ENCODE results near the gene SSB.
"Not testable (repeated sequence)": the region's sequence is repeated elsewhere in the genome, so short reads cannot be mapped to it uniquely, and the experiment has no call there.

SSB gene

DNA sequence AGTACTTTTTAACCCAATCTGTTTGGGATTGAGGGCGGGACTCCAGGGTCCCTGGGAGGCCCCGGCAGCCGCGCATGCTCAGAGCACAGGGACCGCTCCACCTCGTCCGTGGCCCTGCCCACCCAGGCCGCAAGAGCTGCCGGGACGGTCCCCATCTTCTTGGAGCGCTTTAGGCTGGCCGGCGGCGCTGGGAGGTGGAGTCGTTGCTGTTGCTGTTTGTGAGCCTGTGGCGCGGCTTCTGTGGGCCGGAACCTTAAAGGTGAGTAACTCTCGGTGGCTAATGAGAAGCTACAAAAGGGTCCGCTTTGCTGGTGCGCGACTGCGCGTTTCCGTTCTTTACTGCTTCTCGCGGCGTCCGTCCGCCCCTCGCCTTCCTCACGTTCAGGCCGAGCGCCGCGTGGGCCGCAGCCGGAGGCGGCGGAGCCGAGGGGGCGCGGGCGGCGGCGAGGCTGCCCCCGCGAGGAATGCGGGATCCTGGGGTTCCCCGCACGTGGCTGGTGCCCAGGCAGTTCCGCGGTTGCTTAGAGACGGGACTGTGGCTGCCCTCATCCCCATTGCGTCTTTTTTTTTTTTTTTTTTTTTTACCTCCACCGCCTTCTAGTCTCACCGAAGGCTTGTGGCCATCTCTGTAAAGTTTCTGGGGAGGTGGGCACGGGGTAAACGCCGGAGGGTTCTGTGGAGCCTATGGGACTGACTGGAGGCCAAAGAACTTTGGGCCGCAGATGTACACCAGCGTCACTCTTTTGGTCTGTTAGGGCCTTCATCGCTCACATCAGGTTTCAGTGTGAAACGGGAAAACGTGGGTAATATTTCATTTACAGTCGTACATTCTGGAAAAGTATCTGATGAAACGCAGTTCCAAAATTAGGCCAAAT lies at the start of gene SSB:
Gene SSB, plus strand, starts transcription at position 154 of the 875 bp plus-strand sequence. CDS start 2,090 bp downstream, outside the sequence.
- DNase-seq = peak; percentile 98

DNA sequence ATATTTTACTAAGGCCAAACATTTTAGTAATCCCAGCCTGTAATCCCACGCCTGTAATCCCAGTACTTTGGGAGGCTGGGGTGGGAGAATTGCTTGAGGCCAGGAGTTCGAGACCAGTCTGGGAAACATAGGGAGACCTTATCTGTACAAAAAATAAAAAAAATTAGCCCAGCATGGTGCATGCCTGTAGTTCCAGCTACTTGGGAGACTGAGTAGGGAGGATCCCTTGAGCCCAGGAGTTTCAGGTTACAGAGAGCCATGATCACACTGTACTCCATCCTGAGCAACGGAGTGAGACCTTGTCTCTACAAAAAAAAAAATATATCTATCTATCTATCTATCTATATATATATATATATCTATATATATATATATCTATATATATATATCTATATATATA lies 45.9 kb upstream of the SSB start:
- no peak for DNase-seq

DNA sequence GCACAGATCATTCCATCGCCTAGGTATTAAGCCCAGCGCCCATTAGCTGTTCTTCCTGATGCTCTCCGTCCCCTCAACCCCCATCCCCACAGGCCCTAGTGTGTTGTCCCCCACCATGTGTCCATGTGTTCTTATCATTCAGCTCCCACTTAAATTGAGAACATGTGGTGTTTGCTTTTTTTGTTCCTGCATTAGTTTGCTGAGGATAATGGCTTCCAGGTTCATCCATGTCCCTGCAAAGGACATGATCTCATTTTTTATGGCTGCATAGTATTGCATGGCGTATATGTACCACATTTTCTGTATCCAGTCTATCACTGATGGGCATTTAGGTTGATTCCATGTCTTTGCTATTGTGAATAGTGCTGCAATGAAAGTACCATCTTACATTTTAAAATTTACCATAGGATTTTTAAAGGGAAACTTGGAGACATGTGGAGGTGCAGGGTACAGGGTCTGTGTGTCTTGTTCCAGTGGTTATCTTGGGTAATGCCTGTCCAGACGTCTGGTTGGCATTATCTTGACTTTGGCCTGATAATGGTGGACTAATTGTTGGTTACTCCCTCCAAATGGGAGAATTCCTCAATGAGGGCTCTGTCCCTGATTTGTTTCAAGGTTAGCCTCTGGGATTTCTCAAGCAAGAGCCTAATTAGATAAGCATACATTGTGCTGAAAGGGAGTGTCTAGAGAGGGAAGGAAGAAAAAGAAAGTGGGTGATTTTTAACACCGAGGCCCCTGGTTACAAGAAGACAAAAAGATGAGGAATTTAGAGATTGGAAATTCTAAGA lies 43.4 kb upstream of the SSB start:
- no peak for DNase-seq

DNA sequence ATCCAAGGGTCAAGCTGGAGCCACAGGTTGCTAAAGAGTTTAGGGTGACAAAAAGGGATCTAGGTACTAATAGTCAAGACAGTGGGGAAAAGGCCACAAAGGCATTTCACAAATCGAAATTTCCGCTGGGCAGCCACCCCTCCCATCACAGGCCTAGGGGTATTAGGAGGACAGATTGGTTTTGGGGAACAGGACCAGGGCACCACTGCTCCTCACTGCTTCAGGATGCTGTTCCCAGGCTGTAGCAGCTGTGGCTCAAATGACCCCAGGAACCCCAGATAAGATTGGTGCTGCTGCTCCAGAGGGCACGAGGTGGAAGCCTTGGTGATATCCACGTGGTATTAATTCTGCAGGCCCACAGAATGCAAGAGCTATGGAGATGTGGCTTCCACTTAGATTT lies 42.3 kb upstream of the SSB start:
- no peak for DNase-seq

DNA sequence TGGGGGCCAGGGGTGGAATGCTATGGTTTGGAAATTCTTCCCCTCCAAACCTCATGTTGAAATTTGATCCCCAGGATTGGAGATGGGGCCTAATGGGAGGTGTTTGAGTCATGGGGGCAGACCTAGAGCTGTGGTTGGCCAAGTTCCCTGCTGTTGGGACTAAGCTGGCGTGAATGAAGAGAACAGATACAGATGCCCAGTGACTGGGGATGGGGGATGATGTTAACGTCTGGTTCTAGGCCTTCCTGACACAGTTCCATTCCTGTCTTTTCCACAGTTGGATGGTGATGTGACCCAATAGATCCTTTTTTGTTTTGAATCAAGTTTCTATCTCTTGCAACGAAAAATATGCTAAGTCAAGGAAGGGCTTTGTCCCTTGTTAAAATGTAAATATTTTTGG lies 41.3 kb upstream of the SSB start:
- DNase-seq = no peak

DNA sequence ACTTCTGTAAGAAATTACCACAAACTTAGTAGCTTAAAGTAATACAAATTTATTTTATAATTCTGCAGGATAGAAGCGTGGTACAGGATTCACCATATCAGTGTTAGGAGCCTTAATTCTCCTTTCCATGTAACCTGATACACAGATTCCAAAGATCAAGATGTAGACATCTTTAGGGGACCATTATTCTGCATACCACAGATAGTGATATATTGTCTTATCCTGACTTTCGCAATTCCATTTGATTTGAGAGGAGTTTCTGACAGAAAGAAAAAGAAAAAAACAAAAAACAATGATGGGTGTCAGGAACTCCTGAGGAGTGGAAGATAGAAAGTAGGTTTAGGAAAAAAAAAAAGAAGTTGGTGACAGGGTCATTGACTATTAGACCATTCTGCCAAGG lies 40.9 kb upstream of the SSB start:
- no peak for DNase-seq

DNA sequence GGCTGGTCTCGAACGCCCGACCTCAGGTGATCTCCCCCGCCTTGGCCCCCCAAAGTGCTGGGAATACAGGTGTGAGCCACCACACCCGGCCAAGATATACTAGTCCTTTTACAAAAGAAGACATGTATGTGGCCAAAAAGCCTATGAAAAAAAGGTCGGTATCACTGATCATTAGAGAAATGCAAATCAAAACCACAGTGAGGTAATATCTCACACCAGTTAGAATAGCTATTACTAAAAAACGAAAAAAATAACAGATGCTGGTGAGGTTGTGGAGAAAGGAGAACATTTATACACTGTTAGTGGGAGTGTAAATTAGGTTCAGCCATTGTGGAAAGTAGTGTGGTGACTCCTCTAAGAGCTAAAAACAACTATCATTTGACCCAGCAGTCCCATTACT lies 38.7 kb upstream of the SSB start:
- no peak for DNase-seq

DNA sequence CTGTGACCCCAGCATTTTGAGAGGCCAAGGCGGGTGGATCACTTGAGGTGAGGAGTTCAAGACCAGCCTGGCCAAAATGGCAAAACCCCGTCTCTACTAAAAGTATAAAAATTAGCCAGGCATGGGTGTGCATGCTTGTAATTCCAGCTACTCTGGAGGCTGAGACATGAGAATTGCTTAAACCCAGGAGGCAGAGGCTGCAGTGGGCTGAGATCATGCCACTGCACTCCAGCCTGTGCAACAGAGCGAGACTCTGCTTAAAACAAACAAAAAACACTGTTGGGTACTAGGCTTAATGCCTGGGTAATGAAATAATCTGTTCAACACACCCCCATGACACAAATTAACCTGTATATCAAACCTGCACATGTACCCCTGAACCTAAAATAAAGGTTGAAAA lies 37.9 kb upstream of the SSB start:
- DNase-seq = not testable (repeated sequence)

DNA sequence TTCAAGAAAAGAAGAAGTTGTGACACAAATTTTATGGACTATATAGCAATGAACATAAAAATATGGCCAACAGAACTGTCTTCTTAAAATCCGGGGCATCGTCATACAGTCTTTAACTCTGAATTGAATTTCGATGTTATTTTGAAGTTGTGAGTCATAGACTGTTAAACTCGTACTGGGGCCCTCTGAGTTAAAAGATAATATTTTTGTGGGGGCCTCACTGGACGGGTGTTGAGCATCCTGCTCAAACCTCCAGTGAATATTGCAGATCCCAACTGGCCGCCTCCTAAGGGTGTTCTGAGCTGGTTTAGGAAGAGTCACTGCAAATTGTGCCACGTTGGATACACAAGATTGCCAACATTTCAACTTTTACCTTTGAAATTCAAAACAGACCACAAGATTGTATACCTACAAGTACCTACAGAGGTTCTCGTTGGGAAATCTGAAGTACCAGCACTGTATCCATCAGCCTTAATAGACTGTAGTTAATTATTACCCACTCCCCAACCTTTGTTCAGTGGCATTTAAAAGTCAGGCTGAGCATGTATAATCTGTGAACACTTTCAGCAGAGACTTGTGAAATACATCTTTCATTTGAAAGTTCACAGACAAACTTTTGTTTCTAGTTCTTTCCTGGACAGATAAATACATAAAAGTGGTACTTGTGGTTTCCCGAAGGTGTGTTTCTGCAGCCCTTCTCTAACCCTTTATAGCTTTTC lies 37.3 kb upstream of the SSB start:
- DNase-seq = no peak

DNA sequence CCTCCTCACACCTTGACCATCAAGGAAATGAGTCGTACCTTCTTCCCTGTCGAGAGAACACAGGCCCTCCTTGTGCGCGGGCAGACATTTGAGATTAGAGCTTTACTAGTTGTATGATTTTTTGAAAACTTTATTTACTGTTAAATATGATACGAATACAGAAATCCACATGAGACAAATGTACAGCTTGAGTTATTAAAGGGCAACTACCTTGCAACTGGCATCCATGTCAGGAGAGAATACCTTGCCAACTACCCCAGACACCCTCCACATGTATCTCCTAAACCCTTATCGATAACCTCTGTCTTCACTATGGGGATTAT lies 36.7 kb upstream of the SSB start:
- DNase-seq = no peak

DNA sequence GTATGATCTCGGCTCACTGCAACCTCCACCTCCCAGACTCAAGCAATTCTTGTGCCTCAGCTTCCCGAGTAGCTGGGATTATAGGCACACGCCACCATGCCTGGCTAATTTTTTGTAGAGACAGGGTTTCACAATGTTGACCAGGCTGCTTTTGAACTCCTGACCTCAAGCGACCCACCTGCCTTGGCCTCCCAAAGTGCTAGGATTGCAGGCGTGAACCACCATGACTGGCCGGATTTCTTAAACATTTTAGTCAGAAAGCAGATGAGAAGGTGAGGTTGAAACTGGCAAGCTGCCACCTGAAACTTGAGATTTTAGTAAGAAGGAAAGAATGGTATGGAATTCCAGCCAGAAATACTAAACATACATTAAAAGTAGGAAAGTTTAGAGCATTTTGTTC lies 33.1 kb upstream of the SSB start:
- DNase-seq = no peak

DNA sequence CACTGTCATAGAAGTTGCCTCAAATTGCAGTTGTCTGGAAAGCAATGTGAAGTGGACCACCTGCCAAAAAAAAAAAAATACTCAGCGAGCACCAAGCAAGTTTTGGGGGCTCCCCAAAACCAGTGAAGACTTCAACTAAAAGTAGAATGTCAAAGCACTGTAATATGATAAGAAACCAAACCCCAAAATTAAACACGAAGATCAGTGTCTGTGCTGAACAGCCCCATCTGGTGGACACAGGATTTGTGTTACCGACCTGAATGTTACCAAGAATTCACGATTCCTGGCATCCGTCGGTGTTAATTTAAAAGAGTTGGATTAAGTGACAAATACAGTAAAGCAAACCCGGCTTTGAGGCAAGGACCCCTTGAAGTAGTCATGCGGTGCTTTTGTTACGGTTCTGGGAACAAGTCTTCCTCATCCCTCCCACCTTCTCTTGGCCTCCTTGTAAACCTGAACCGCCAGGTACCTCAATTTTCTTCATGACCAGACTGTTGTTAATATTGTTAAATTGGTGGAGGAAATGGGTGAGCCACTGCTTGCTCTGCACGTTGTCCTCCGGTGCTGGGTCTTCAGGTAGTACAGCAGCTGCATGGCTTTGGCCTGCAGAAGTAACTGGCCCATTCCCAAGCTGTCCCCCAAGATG lies 31.3 kb upstream of the SSB start:
- peak; percentile 77 for DNase-seq

DNA sequence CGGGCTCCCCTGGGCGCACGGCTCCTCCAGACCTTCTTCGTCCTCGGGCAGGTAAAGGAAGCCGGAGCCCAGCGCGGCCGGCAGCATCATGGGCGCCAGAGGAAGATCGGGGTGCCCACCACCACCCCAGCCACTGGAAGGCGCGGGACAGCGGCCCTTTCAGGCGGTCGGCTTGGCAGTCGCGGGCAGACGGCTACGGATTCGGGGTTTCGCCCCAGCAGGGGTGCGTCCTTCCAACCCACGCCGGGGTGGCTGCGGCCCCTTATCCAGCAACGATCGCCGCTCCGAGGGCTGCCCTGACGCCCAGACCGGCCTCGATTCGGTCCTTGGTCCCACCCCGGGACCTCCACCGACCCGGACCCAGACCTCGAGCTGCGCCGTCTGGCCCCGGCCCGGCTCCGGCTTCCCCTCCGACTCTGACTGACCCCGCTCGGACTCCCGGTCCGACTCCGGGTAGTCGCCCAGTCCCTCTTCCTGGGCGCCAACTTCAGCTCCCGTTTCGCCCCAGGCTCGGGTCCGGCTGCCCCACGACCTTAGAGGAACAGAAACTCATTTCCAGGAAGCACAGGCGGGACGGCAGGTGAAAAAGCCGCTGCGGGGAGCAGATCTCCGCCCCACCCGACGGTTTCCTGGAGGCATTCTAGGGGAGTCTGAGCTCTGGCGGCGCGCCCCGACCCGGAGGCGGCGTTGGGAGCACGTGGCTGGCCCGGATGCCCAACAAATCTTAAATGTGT lies 30.2 kb upstream of the SSB start:
- peak; percentile 76 for DNase-seq

DNA sequence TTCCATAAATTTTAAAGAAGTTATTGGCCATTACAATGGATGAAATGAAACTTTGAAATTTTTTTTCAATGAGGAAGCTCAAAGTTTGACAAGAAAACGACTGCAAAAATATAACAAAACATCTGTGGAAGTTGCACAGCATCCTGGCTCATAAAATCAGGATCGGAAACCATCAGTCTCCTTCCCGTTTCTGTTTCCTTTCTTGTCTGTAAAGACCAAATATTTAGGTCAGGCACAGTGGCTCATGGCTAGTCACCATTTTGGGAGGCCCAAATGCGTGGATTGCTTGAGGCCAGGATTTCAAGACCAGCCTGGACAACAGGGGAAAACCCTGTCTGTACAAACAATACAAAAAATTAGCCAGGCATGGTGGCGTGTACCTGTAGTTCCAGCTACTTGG lies 27.6 kb upstream of the SSB start:
- no peak for DNase-seq

DNA sequence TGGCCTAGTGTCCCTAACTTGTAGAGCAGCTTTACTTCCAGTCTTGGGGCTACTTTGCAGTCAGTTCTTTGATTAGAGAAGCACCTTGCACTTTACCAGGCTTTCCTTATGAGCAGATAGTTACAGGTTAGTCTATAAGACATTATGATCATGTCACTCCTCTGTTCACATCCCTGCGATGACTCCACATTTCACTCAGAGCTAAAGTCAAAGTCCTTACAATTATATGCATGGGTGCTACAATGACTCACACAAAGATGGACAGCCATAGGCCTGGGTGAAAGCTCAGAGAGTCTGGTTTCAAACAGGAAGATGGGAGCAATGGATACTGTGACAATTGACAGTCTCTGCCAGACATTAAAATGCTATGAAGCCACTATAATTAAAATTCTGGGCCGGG lies 27.1 kb upstream of the SSB start:
- DNase-seq = no peak

DNA sequence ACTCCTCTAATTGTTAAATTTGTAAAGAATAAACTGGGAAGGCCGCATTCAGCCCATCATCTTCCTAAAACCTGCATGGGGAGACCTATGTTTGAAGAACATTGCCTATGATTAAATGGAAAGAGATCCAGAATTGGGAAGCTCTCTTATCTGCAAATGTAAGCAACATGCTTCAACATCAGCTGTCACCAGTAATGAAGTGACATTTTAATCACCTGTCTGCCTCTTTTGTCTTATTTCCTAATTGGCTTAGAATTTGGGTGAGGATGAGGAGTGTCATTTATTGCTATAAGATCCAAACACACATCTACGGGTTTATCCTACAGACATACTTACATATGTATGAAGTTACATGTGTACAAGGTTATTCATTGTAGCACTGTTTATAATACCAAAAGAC lies 26.0 kb upstream of the SSB start:
- no peak for DNase-seq

DNA sequence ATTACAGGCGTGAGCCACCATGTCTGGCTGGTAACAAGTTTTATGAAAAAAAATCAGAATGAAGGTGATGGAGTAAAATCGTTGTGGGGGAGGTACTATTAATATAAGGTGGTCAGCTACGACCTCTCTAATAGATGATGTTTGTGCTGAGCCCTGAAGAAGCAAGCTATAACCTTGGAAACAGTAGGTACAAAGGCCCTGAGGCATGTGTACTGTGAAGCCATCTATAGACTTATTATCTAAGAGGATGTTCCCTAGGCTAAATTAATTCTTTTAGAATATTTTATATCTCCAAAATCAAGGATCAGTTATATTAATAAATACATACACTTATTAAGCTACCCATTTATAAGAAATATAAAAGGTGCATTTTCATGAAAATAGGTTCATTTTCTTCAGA lies 23.3 kb upstream of the SSB start:
- no peak for DNase-seq

DNA sequence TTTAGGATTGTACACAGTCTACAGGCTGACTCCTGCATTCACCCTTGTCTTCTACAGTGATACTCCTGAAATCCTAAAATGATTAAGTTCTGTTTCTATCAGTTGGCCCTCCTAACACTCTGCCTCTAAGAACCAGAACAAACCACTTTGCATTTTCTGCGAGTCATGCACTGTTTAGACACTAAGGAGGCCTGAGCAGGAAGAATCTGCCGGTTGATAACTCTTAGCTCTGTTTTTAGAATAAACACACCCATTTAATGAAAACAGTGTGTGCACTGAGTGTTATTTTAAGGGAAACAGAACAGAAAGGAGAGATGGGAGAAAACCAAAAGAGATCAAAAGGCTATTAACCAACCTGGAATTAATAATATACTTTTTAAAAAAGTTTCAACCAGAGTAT lies 22.9 kb upstream of the SSB start:
- DNase-seq = no peak

DNA sequence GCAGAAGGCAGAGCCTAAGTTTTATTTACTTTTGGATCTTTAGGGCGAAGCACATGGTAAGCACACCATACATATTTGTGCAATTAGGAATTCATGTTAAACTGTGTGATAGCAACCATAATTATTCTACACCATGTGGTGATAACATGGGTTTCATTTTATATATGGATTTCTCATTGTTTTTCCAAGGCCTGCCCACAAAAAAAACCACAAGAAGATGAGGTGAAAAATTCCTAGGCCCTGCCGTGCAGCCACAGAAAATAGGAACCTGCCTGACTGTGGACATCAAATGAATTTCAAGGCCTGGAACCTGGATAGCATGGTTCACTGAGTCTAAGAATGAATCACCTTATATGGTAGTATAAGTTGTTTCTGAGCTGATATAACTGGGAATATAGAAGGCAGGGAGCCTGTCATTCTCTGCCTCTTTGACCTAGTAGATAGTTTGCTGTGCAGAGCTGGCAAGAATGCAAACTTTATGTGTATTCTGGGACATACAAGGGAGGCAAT lies 22.4 kb upstream of the SSB start:
- DNase-seq = no peak

DNA sequence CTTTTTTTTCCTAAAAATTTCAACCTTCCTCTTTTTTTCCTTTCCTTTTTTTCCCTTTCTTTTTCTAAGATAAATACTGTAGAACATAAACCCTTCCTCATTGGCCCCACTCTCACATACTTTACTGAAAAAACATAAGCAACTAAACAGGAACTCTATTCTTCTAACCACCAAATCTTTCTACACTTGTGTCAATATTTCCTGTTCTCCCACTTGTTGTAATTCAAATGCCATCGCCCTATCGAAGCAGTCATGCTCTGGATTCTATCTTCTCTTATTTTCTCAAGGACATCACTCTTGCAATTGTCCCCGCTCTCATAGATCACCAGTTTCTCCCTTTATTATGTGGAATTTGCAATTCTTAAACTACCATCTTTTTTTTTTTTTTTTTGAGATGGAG lies 20.2 kb upstream of the SSB start:
- DNase-seq = no peak

DNA sequence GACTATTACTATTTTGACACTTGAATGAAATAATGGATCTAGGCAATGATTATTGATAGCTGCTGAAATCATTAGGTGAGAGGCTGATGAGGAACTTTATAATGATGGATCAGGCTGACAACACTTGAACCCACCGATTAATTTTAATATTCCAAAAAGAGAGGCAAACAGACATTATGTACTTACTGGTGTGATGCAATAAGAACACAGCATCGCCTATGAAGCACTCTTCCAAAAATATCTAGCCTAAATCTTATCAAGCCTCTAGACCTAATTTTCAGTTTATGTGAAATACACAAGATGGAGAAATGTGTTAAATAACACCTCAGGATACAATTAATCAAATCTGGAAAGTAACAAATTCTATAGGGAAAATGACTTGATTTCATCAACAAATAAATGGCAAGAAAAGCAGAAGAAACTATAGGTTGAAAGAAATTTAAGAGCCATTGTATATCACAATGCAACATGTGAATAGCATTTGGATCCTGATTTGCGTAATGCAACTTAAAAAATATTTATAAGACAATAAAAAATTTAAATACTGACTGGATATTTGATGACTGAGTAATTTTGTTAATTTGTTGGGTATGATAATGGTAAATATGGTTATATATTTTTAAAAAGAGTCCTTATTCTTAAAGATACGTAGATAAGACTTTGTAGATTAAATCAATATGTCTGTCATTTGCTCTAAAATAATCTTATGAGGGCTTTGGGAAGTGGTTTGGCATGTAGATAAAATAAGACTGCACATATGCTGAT lies 17.2 kb upstream of the SSB start:
- DNase-seq = no peak

DNA sequence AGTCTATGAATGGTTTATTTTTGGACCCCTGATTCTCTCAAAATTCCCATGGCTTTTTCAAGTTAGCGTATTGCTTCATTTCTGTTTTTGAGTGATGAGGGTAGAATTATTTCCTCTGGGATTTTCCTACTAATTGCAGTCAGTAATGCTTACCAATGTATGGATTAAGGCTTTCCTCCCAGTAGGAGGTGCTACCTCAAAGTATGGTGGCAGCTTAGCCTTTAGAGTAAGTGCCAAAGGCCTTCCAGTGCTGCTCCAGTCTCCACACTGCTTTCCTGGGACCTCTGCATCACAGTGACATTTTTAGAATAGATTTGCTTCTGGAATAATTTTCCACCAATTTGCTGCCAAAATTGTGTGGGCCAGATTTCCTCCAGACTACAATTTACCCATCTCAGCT lies 16.2 kb upstream of the SSB start:
- no peak for DNase-seq

Measured in activated effector memory CD4-positive, alpha-beta T cell treated with anti-CD3 and anti-CD28 coated beads, Interleukin-2, amount 50 U/mL, for 16 hours (primary cell).